ENCODE results near the gene RNF223.

The RNF223 gene

GRCh38 chr1:1088801-1089680 lies 14.9 kb upstream of the RNF223 start:
- Histone ChIP-seq H3K27me3 (ENCODE audit: control insufficient read depth, insufficient read depth, low read length) (no peaks in the 10 kb centered on the region), H3K36me3 (ENCODE audit: control insufficient read depth, insufficient read depth, low read length) (no peaks in the 10 kb centered on the region), H3K4me1 (ENCODE audit: control insufficient read depth, insufficient read depth, low read length) (no peaks in the 10 kb centered on the region), H3K4me3 (ENCODE audit: low read length) (no peak overlapping the region), H3K9ac (ENCODE audit: low read length) (no peak overlapping the region), H3K27ac (ENCODE audit: low read depth, low read length) (no peak overlapping the region)

GRCh38 chr1:1088029-1088800 lies 14.1 kb upstream of the RNF223 start:
- Histone ChIP-seq H3K4me1 (ENCODE audit: control insufficient read depth, insufficient read depth, low read length) (no peaks in the 10 kb centered on the region), H3K36me3 (ENCODE audit: control insufficient read depth, insufficient read depth, low read length) (no peaks in the 10 kb centered on the region), H3K4me3 (ENCODE audit: low read length) (no peak overlapping the region), H3K27me3 (ENCODE audit: control insufficient read depth, insufficient read depth, low read length) (no peaks in the 10 kb centered on the region), H3K27ac (ENCODE audit: low read depth, low read length) (no peak overlapping the region), H3K9ac (ENCODE audit: low read length) (no peak overlapping the region)

- Histone ChIP-seq H3K9ac (ENCODE audit: low read length) (no peak overlapping the region), H3K27ac (ENCODE audit: low read depth, low read length) (no peak overlapping the region), H3K4me3 (ENCODE audit: low read length) (no peak overlapping the region), H3K4me1 (ENCODE audit: control insufficient read depth, insufficient read depth, low read length) (no peaks in the 10 kb centered on the region), H3K27me3 (ENCODE audit: control insufficient read depth, insufficient read depth, low read length) (no peaks in the 10 kb centered on the region), H3K36me3 (ENCODE audit: control insufficient read depth, insufficient read depth, low read length) (no peaks in the 10 kb centered on the region)
These were observed 13.4 kb upstream of the RNF223 start for GRCh38 chr1:1087351-1088028.

- Histone ChIP-seq H3K27me3 (ENCODE audit: control insufficient read depth, insufficient read depth, low read length) (no peaks in the 10 kb centered on the region), H3K27ac (ENCODE audit: low read depth, low read length) (no peak overlapping the region), H3K9ac (ENCODE audit: low read length) (no peak overlapping the region), H3K4me3 (ENCODE audit: low read length) (no peak overlapping the region), H3K36me3 (ENCODE audit: control insufficient read depth, insufficient read depth, low read length) (no peaks in the 10 kb centered on the region), H3K4me1 (ENCODE audit: control insufficient read depth, insufficient read depth, low read length) (no peaks in the 10 kb centered on the region)
These were observed 12.8 kb upstream of the RNF223 start for GRCh38 chr1:1086911-1087341.

GRCh38 chr1:1085911-1086841 lies 12.1 kb upstream of the RNF223 start:
- no peaks in the 10 kb centered on the region for H3K27me3 ChIP-seq (ENCODE audit: control insufficient read depth, insufficient read depth, low read length)
- no peak overlapping the region for H3K27ac ChIP-seq (ENCODE audit: low read depth, low read length)
- no peaks in the 10 kb centered on the region for H3K4me1 ChIP-seq (ENCODE audit: control insufficient read depth, insufficient read depth, low read length)
- no peak overlapping the region for H3K4me3 ChIP-seq (ENCODE audit: low read length)
- H3K36me3 ChIP-seq (ENCODE audit: control insufficient read depth, insufficient read depth, low read length) = no peaks in the 10 kb centered on the region
- H3K9ac ChIP-seq (ENCODE audit: low read length) = no peak overlapping the region

GRCh38 chr1:1085171-1085841 lies 11.2 kb upstream of the RNF223 start:
- Histone ChIP-seq H3K9ac (ENCODE audit: low read length) (no peak overlapping the region), H3K4me3 (ENCODE audit: low read length) (no peak overlapping the region), H3K27ac (ENCODE audit: low read depth, low read length) (no peak overlapping the region)

GRCh38 chr1:1084372-1085170 lies 10.5 kb upstream of the RNF223 start:
- Histone ChIP-seq H3K36me3 (ENCODE audit: control insufficient read depth, insufficient read depth, low read length) (no peaks in the 10 kb centered on the region), H3K27ac (ENCODE audit: low read depth, low read length) (no peak overlapping the region), H3K9ac (ENCODE audit: low read length) (no peak overlapping the region), H3K4me3 (ENCODE audit: low read length) (no peak overlapping the region), H3K4me1 (ENCODE audit: control insufficient read depth, insufficient read depth, low read length) (no peaks in the 10 kb centered on the region), H3K27me3 (ENCODE audit: control insufficient read depth, insufficient read depth, low read length) (peaks cover 2% of the 10 kb centered on the region)

More at GRCh38 chr1:1085171-1085841, 11.2 kb upstream of the RNF223 start:
- no peaks in the 10 kb centered on the region for H3K27me3 ChIP-seq (ENCODE audit: control insufficient read depth, insufficient read depth, low read length)
- H3K36me3 ChIP-seq (ENCODE audit: control insufficient read depth, insufficient read depth, low read length) = no peaks in the 10 kb centered on the region
- H3K4me1 ChIP-seq (ENCODE audit: control insufficient read depth, insufficient read depth, low read length) = no peaks in the 10 kb centered on the region

- Histone ChIP-seq H3K9ac (ENCODE audit: low read length) (no peak overlapping the region), H3K27ac (ENCODE audit: low read depth, low read length) (no peak overlapping the region), H3K4me1 (ENCODE audit: control insufficient read depth, insufficient read depth, low read length) (no peaks in the 10 kb centered on the region), H3K36me3 (ENCODE audit: control insufficient read depth, insufficient read depth, low read length) (no peaks in the 10 kb centered on the region), H3K27me3 (ENCODE audit: control insufficient read depth, insufficient read depth, low read length) (peaks cover 2% of the 10 kb centered on the region), H3K4me3 (ENCODE audit: low read length) (no peak overlapping the region)
These were observed 9.6 kb upstream of the RNF223 start for GRCh38 chr1:1083416-1084371.

- H3K4me3 ChIP-seq (ENCODE audit: low read length) = no peak overlapping the region
- H3K9ac ChIP-seq (ENCODE audit: low read length) = no peak overlapping the region
- no peaks in the 10 kb centered on the region for H3K4me1 ChIP-seq (ENCODE audit: control insufficient read depth, insufficient read depth, low read length)
- H3K36me3 ChIP-seq (ENCODE audit: control insufficient read depth, insufficient read depth, low read length) = no peaks in the 10 kb centered on the region
- H3K27ac ChIP-seq (ENCODE audit: low read depth, low read length) = no peak overlapping the region
- H3K27me3 ChIP-seq (ENCODE audit: control insufficient read depth, insufficient read depth, low read length) = peaks cover 2% of the 10 kb centered on the region
These were observed 8.8 kb upstream of the RNF223 start for GRCh38 chr1:1082776-1083415.

All from rectal smooth muscle tissue (tissue), 1 donor.